Heart left ventricle (tissue), 16 donors: ENCODE measurements around the gene LCN10. TPM values are rescaled to one million over a fixed set of nuclear protein-coding genes. Genes with fewer than 3 reads are reported as not detected.
A peak's percentile ranks its signal among the peaks of the same experiment; 100 is the strongest.

Experiments used
- ATAC-seq, 4 donors: fragments of 200-7000 bp; cut with Tn5 transposase; one replicate each; pipeline ENCODE4 v1.9.1; 2020 to 2022; ENCODE audit warnings: moderate library complexity in 4 of 4, mild to moderate bottlenecking in 3 of 4, moderate number of reproducible peaks in 1 of 4
- DNase-seq, 5 donors: peaks; one replicate each; pipeline ENCODE4 v3.0.0-alpha.2; 2020
- H3K27ac ChIP-seq, 12 donors: fragments of 200-600 bp; sonication (generic) in 4 of 12; one replicate each; pipeline versions ENCODE4 v1.5.0 to v1.8.0; 2016 to 2022; ENCODE audit warnings: mild to moderate bottlenecking in 2 of 12
- H3K27me3 ChIP-seq, 9 donors: fragments of 200-600 bp; sonication (generic) in 2 of 9; one replicate each; pipeline versions ENCODE4 v1.5.1 to v1.8.0; 2016 to 2022; ENCODE audit warnings: mild to moderate bottlenecking in 3 of 9
- H3K36me3 ChIP-seq, 9 donors: fragments of 200-600 bp; sonication (generic) in 2 of 9; one replicate each; pipeline versions ENCODE4 v1.5.0 to v1.8.0; 2018 to 2022; ENCODE audit warnings: mild to moderate bottlenecking in 2 of 9
- H3K4me1 ChIP-seq, 12 donors: fragments of 200-600 bp; sonication (generic) in 4 of 12; one replicate each; pipeline versions ENCODE4 v1.5.0 to v1.8.0; 2016 to 2022; ENCODE audit warnings: mild to moderate bottlenecking in 3 of 12
- H3K4me3 ChIP-seq, 12 donors: fragments of 200-600 bp; sonication (generic) in 4 of 12; one replicate each; pipeline versions ENCODE4 v1.5.0 to v1.8.0; 2017 to 2022; ENCODE audit warnings: mild to moderate bottlenecking in 9 of 12, moderate library complexity in 4 of 12
- H3K9me3 ChIP-seq, 12 donors: fragments of 200-600 bp; sonication (generic) in 4 of 12; one replicate each; pipeline versions ENCODE4 v1.5.0 to v1.8.0; 2016 to 2022; ENCODE audit warnings: mild to moderate bottlenecking in 1 of 12
- CTCF ChIP-seq, 12 donors: fragments of 200-600 bp; sonication (generic) in 4 of 12; IDR thresholded peaks; one replicate each; pipeline versions ENCODE4 v1.5.0 to v1.8.0; 2018 to 2022; ENCODE audit warnings: antibody characterized with exemption in 12 of 12, mild to moderate bottlenecking in 5 of 12
- POLR2A ChIP-seq, 2 donors: fragments of 450-650 bp; IDR thresholded peaks; one replicate each; pipeline ENCODE4 v1.6.1; 2017; ENCODE audit warnings: antibody characterized with exemption in 2 of 2, mild to moderate bottlenecking in 2 of 2, moderate library complexity in 2 of 2
- WGBS, 4 donors: extraction: QIAGEN DNeasy Blood & Tissue Kit in 2 of 4; methylation state at CpG; one replicate each; pipeline versions ENCODE4 v1.1.5 to v1.1.7; 2013 to 2018; 5-methylcytosine and 5-hydroxymethylcytosine counted together
- intact Hi-C, 10 donors: fragments of 100-400 bp; cut with DNase I; formaldehyde crosslinking; loops; one replicate each; pipeline versions ENCODE4 v1.11.1 to v1.14.2; 2022
- polyA plus RNA-seq, 2 donors: library from polyadenylated mRNA; stranded (reverse); fragments of 200-250 nt; gene quantifications; one replicate each; pipeline ENCODE4 v1.2.3, GENCODE V29; 2013
- total RNA-seq, 9 donors: library from RNA; depleted of rRNA in 2 of 9; stranded (reverse); fragments of >200 nt in 2 of 9; fragmentation: NEBNext Ultra II Directional in 3 of 9; extraction: Animal tissue kit (Norgen Biotek cat#: 25700) in 3 of 9; gene quantifications; one replicate each; pipeline versions ENCODE4 v1.1.0 to v1.2.4, GENCODE V29; 2016 to 2023
- donor health status: ischemic (EF 13 %, LVEDD 7.1; RV severe dilation, severe dysfunction).
- donor health status: healthy with polysubstance abuse.
- donor health status: DM: no; HTN: yes; CAD: no.
- donor health status: DM: no; HTN: no; CAD: no.
- donor health status: ischemic (EF 25% LVEDD 6.9; RV normal size, moderate dysfunction).
- donor health status: ischemic (EF 25% LVEDD 5.7; RV mildly dilated, moderate dysfunction).
- donor health status: healthy.
- donor health status: DM: yes; HTN: yes; CAD: no.
- donor health status: ischemic (EF 35%, LVEDD 5.7; RV mildly dilated, moderate dysfunction).
- donor health status: nonischemic (EF 11% LVEDD 7.7; RV severe dilation, severe dysfunction).
- donor health status: DM: yes; HTN: yes; CAD: no.
- donor health status: PGD.
- donor health status: ischemic (EF 29% LVEDD 5.4; RV normal size, mild dysfunction).
- donor health status: nonischemic (EF 23%, LVEDD 6.1; RV moderate dilation, normal function).

Gene LCN10
- total and polyA plus RNA-seq, 11 donors: 0.50 to 40.7 (median 10.5) TPM

GRCh38 chr9:136753371-136754058 is 10.8 kb upstream of the LCN10 start:
- ATAC-seq: no peak
- H3K36me3 ChIP-seq: no peaks in the 10 kb centered on the region
- no peak overlapping the region for H3K4me3 ChIP-seq
- no peak for TF ChIP-seq POLR2A (IDR thresholded peaks at IDR 0.05)
- TF ChIP-seq CTCF (IDR thresholded peaks at IDR 0.05): no peak
- whole genome bisulfite sequencing, 4 donors: 85 to 91% (median 87%) methylated on average over 25 to 31 of the region's 31 CpGs
- H3K27me3 ChIP-seq: no peaks in the 10 kb centered on the region
- intact Hi-C loops: no loop called here
- H3K27ac ChIP-seq: no peak overlapping the region
- DNase-seq: peak in 2 of 5 donors; percentile 17 to 51
- peaks cover 0 to 18% (median 0%) of the 10 kb centered on the region in 12 donors for H3K9me3 ChIP-seq
- H3K4me1 ChIP-seq: peaks cover 0 to 22% (median 13%) of the 10 kb centered on the region in 12 donors

GRCh38 chr9:136751814-136752213 is 9.1 kb upstream of the LCN10 start:
- Histone ChIP-seq H3K27ac (no peak overlapping the region), H3K9me3 (peaks cover 0 to 18% (median 0%) of the 10 kb centered on the region in 12 donors), H3K36me3 (no peaks in the 10 kb centered on the region), H3K4me3 (no peak overlapping the region), H3K27me3 (no peaks in the 10 kb centered on the region), H3K4me1 (peaks cover 0 to 30% (median 18%) of the 10 kb centered on the region in 12 donors)
- intact Hi-C loops: no loop called here
- TF ChIP-seq CTCF (IDR thresholded peaks at IDR 0.05): no peak
- no peak for TF ChIP-seq POLR2A (IDR thresholded peaks at IDR 0.05)
- DNase-seq: peak in 1 of 5 donors; percentile 5
- no peak for ATAC-seq

- ATAC-seq (no peak), DNase-seq (no peak)
- Histone ChIP-seq H3K36me3 (no peaks in the 10 kb centered on the region), H3K27ac (no peak overlapping the region), H3K4me3 (no peak overlapping the region), H3K4me1 (peaks cover 0 to 30% (median 19%) of the 10 kb centered on the region in 12 donors), H3K27me3 (no peaks in the 10 kb centered on the region), H3K9me3 (peaks cover 0 to 15% (median 0%) of the 10 kb centered on the region in 12 donors)
- intact Hi-C loops: no loop called here
- 76 to 90% (median 85%) methylated on average over 1 of the region's 1 CpG for WGBS, 4 donors
- TF ChIP-seq POLR2A (IDR thresholded peaks at IDR 0.05): no peak
- TF ChIP-seq CTCF (IDR thresholded peaks at IDR 0.05): no peak
Measured at GRCh38 chr9:136751244-136751643, 8.5 kb upstream of the LCN10 start.

- Histone ChIP-seq H3K4me1 (peaks cover 0 to 30% (median 19%) of the 10 kb centered on the region in 12 donors), H3K27me3 (no peaks in the 10 kb centered on the region), H3K27ac (no peak overlapping the region), H3K36me3 (no peaks in the 10 kb centered on the region), H3K9me3 (peaks cover 0 to 12% (median 0%) of the 10 kb centered on the region in 12 donors), H3K4me3 (no peak overlapping the region)
- intact Hi-C loops: no loop called here
- 58 to 93% (median 80%) methylated on average over 2 of the region's 2 CpGs for WGBS, 4 donors
- ATAC-seq (no peak), DNase-seq (no peak)
- TF ChIP-seq CTCF (IDR thresholded peaks at IDR 0.05) (no peak), POLR2A (IDR thresholded peaks at IDR 0.05) (no peak)
Measured at GRCh38 chr9:136750526-136750925, 7.8 kb upstream of the LCN10 start.
